ENCODE measurements around the gene CTXND1. TPM values are rescaled to one million over a fixed set of nuclear protein-coding genes. Genes with fewer than 3 reads are reported as not detected.

The CTXND1 gene
- total RNA-seq, 1 experiment from 2014 or later: 0.04 TPM

DNA sequence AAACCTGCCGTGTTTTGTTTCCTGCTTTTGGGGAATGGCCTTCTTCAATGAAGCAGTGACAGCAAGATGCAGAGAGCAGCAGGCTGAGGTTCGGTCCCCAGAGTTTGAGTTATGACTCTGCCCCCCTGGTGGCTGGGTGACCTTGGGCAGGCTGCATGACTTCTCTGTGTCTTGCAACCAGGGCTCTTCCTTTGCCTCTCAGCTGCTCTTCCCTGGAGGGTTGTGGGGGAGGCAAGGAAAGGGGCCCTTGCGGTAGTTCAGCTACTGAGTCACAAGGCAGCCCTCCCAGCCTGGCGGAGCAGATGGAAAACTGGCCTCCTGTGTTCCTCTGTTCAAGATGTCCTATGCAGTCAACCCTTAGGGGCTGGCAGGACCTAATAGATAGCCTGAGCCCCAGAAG is 17.1 kb downstream of the CTXND1 start:
- ATAC-seq (peak; percentile 89), DNase-seq (ENCODE audit: low spot score) (peak; percentile 71)
- Mint-ChIP-seq H3K9me3 (no peaks in the 10 kb centered on the region), H3K27ac (no peak overlapping the region), H3K4me1 (peaks cover 9% of the 10 kb centered on the region; the same call in 1 of the 2 replicates), H3K4me3 (no peak overlapping the region), H3K36me3 (no peaks in the 10 kb centered on the region), H3K27me3 (ENCODE audit: low read depth) (no peaks in the 10 kb centered on the region)
- POLR2A ChIA-PET: interaction anchor here (0.7 kb wide), 1 partner anchor 41 kb away, joined by 3 read pairs; no protein-coding TSS in a partner anchor
- CTCF ChIA-PET: interaction anchor here (0.5 to 1.9 kb wide), 6 partner anchors 10 to 381 kb away, joined by 3 to 7 read pairs (median 4); no protein-coding TSS in a partner anchor
- TF ChIP-seq, protein P1, sequence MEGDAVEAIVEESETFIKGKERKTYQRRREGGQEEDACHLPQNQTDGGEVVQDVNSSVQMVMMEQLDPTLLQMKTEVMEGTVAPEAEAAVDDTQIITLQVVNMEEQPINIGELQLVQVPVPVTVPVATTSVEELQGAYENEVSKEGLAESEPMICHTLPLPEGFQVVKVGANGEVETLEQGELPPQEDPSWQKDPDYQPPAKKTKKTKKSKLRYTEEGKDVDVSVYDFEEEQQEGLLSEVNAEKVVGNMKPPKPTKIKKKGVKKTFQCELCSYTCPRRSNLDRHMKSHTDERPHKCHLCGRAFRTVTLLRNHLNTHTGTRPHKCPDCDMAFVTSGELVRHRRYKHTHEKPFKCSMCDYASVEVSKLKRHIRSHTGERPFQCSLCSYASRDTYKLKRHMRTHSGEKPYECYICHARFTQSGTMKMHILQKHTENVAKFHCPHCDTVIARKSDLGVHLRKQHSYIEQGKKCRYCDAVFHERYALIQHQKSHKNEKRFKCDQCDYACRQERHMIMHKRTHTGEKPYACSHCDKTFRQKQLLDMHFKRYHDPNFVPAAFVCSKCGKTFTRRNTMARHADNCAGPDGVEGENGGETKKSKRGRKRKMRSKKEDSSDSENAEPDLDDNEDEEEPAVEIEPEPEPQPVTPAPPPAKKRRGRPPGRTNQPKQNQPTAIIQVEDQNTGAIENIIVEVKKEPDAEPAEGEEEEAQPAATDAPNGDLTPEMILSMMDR (IDR thresholded peaks at IDR 0.05): peak; percentile 59
- TF ChIP-seq ZNF121 (CRISPR knock-in tag; IDR thresholded peaks at IDR 0.05): peak; percentile 50; the same call in 1 of the 2 replicates
- no peak for TF ChIP-seq RORB (CRISPR knock-in tag; IDR thresholded peaks at IDR 0.05)
- TF ChIP-seq, protein P2, sequence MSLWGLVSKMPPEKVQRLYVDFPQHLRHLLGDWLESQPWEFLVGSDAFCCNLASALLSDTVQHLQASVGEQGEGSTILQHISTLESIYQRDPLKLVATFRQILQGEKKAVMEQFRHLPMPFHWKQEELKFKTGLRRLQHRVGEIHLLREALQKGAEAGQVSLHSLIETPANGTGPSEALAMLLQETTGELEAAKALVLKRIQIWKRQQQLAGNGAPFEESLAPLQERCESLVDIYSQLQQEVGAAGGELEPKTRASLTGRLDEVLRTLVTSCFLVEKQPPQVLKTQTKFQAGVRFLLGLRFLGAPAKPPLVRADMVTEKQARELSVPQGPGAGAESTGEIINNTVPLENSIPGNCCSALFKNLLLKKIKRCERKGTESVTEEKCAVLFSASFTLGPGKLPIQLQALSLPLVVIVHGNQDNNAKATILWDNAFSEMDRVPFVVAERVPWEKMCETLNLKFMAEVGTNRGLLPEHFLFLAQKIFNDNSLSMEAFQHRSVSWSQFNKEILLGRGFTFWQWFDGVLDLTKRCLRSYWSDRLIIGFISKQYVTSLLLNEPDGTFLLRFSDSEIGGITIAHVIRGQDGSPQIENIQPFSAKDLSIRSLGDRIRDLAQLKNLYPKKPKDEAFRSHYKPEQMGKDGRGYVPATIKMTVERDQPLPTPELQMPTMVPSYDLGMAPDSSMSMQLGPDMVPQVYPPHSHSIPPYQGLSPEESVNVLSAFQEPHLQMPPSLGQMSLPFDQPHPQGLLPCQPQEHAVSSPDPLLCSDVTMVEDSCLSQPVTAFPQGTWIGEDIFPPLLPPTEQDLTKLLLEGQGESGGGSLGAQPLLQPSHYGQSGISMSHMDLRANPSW (CRISPR knock-in tag; conservative IDR thresholded peaks at IDR 0.05; ENCODE audit: low read depth): no peak

DNA sequence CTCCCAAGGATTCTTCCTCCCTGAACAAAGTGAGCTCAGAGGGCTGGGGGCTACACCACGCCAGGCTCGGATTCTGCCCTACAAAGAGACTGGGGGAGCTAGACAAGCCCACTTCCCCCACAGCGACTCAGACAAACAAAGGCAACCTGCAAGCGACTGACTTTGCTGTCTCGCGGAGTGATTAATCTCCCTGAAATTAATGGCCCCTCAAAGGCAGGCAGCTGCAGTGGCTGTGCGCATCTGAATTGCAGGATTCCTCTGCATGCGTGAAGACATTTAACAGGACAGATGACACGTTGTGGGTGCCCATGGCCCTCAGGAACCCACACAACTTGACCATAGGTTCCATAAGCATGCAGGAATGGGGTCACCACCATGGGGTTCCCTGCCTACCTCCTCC is 18.4 kb downstream of the CTXND1 start:
- ChIA-PET POLR2A (no interaction called here), CTCF (interaction anchor here (0.7 to 1.0 kb wide), 2 partner anchors 9 to 76 kb away, joined by 3 to 5 read pairs; no protein-coding TSS in a partner anchor)
- Mint-ChIP-seq H3K4me3 (no peak overlapping the region), H3K27me3 (ENCODE audit: low read depth) (no peaks in the 10 kb centered on the region), H3K9me3 (no peaks in the 10 kb centered on the region), H3K27ac (no peak overlapping the region), H3K36me3 (no peaks in the 10 kb centered on the region), H3K4me1 (peaks cover 9% of the 10 kb centered on the region; the same call in 1 of the 2 replicates)
- no peak for ATAC-seq
- TF ChIP-seq ZNF232 (CRISPR knock-in tag; IDR thresholded peaks at IDR 0.05): no peak
- no peak for TF ChIP-seq ZNF423 (CRISPR knock-in tag; IDR thresholded peaks at IDR 0.05)
- TF ChIP-seq, protein P3, sequence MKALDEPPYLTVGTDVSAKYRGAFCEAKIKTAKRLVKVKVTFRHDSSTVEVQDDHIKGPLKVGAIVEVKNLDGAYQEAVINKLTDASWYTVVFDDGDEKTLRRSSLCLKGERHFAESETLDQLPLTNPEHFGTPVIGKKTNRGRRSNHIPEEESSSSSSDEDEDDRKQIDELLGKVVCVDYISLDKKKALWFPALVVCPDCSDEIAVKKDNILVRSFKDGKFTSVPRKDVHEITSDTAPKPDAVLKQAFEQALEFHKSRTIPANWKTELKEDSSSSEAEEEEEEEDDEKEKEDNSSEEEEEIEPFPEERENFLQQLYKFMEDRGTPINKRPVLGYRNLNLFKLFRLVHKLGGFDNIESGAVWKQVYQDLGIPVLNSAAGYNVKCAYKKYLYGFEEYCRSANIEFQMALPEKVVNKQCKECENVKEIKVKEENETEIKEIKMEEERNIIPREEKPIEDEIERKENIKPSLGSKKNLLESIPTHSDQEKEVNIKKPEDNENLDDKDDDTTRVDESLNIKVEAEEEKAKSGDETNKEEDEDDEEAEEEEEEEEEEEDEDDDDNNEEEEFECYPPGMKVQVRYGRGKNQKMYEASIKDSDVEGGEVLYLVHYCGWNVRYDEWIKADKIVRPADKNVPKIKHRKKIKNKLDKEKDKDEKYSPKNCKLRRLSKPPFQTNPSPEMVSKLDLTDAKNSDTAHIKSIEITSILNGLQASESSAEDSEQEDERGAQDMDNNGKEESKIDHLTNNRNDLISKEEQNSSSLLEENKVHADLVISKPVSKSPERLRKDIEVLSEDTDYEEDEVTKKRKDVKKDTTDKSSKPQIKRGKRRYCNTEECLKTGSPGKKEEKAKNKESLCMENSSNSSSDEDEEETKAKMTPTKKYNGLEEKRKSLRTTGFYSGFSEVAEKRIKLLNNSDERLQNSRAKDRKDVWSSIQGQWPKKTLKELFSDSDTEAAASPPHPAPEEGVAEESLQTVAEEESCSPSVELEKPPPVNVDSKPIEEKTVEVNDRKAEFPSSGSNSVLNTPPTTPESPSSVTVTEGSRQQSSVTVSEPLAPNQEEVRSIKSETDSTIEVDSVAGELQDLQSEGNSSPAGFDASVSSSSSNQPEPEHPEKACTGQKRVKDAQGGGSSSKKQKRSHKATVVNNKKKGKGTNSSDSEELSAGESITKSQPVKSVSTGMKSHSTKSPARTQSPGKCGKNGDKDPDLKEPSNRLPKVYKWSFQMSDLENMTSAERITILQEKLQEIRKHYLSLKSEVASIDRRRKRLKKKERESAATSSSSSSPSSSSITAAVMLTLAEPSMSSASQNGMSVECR (CRISPR knock-in tag; IDR thresholded peaks at IDR 0.05; ENCODE audit: borderline replicate concordance): no peak
- no peak for TF ChIP-seq ESRRA (CRISPR knock-in tag; IDR thresholded peaks at IDR 0.05; ENCODE audit: borderline replicate concordance)
- no peak for TF ChIP-seq IRF2 (CRISPR knock-in tag; IDR thresholded peaks at IDR 0.05; ENCODE audit: borderline replicate concordance, low read depth)
- TF ChIP-seq CREB1 (CRISPR knock-in tag; IDR thresholded peaks at IDR 0.05): no peak
- no peak for TF ChIP-seq NFE2L1 (CRISPR knock-in tag; IDR thresholded peaks at IDR 0.05)
- no peak for TF ChIP-seq GABPB1 (CRISPR knock-in tag; IDR thresholded peaks at IDR 0.05)
- no peak for TF ChIP-seq CBFB (CRISPR knock-in tag; IDR thresholded peaks at IDR 0.05; ENCODE audit: low read depth)
- TF ChIP-seq, protein P4, sequence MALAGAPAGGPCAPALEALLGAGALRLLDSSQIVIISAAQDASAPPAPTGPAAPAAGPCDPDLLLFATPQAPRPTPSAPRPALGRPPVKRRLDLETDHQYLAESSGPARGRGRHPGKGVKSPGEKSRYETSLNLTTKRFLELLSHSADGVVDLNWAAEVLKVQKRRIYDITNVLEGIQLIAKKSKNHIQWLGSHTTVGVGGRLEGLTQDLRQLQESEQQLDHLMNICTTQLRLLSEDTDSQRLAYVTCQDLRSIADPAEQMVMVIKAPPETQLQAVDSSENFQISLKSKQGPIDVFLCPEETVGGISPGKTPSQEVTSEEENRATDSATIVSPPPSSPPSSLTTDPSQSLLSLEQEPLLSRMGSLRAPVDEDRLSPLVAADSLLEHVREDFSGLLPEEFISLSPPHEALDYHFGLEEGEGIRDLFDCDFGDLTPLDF (CRISPR knock-in tag; IDR thresholded peaks at IDR 0.05): no peak
- TF ChIP-seq FOXK1 (CRISPR knock-in tag; IDR thresholded peaks at IDR 0.05): no peak
- TF ChIP-seq, protein P5, sequence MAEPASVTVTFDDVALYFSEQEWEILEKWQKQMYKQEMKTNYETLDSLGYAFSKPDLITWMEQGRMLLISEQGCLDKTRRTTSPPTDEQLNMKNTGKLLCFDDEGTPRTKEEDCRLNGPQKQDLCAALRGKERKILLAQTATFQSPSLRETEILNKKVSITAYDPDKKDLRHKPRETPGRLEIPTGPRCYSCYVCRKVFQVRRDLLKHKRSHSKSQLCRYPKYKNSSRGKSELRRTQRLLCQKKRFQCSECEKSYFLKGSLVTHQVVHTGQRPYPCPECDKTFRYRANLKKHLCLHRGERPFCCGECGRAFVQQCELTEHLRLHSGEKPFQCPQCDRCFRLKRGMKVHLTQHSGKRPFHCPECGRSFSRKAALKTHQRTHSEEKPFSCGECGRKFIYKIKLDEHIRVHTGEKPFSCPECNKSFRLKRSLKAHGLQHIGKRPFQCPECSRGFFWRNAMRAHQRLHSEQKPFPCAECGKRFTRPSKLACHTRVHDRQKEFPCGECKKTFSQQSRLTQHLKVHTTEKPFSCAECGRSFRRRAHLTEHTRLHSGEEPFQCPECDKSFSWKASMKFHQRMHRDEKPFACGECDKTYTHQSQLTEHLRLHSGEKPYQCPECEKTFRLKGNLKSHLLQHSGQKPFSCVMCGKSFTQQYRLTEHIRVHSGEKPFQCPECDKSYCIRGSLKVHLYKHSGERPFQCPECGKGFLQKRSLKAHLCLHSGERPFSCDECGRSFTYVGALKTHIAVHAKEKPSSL (CRISPR knock-in tag; conservative IDR thresholded peaks at IDR 0.05): no peak
- TF ChIP-seq NR3C1 (CRISPR knock-in tag; conservative IDR thresholded peaks at IDR 0.05; ENCODE audit: low read depth): no peak
- TF ChIP-seq, protein P2 (CRISPR knock-in tag; conservative IDR thresholded peaks at IDR 0.05; ENCODE audit: low read depth): no peak
- TF ChIP-seq, protein P6, sequence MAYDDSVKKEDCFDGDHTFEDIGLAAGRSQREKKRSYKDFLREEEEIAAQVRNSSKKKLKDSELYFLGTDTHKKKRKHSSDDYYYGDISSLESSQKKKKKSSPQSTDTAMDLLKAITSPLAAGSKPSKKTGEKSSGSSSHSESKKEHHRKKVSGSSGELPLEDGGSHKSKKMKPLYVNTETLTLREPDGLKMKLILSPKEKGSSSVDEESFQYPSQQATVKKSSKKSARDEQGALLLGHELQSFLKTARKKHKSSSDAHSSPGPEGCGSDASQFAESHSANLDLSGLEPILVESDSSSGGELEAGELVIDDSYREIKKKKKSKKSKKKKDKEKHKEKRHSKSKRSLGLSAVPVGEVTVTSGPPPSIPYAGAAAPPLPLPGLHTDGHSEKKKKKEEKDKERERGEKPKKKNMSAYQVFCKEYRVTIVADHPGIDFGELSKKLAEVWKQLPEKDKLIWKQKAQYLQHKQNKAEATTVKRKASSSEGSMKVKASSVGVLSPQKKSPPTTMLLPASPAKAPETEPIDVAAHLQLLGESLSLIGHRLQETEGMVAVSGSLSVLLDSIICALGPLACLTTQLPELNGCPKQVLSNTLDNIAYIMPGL (CRISPR knock-in tag; IDR thresholded peaks at IDR 0.05): no peak
- no peak for DNase-seq (ENCODE audit: low spot score)

Data from WTC11 (cell line).